GM12865 (cell line): ENCODE data around the gene SPDYE1.

Experiments
- DNase-seq: peaks from one replicate; pipeline ENCODE4 v3.0.0; 2010; ENCODE audit warnings: low read depth
- H3K4me3 ChIP-seq: 2 replicates; pipeline ENCODE4 v1.5.1; 2011; ENCODE audit warnings: mild to moderate bottlenecking, low read depth, low read length, control low read depth
- CTCF ChIP-seq: IDR thresholded peaks from 2 replicates; pipeline ENCODE4 v1.5.1; 2011; ENCODE audit warnings: low read length, control low read depth, low read depth, inconsistent platforms; ENCODE audit not compliant: insufficient read depth; ENCODE audit errors: missing control alignments

Gene SPDYE1

GRCh38 chr7:44057181-44057848 is 59.6 kb downstream of the SPDYE1 start:
- no peak for TF ChIP-seq CTCF
- DNase-seq, result no peak
- no peak overlapping the region for H3K4me3 ChIP-seq

- no peak for DNase-seq
- H3K4me3 ChIP-seq, result no peak overlapping the region
- no peak for TF ChIP-seq CTCF
These were observed 60.4 kb downstream of the SPDYE1 start for GRCh38 chr7:44057849-44058758.

GRCh38 chr7:44058759-44059218 is 61.1 kb downstream of the SPDYE1 start:
- TF ChIP-seq CTCF, result no peak
- no peak for DNase-seq
- H3K4me3 ChIP-seq, result no peak overlapping the region

GRCh38 chr7:44059219-44060090 is 61.8 kb downstream of the SPDYE1 start:
- peak; percentile 45 for DNase-seq
- no peak for TF ChIP-seq CTCF
- H3K4me3 ChIP-seq, result no peak overlapping the region
